ENCODE data around the gene TOPAZ1. TPM values are rescaled to one million over a fixed set of nuclear protein-coding genes. Genes with fewer than 3 reads are reported as not detected.

Gene TOPAZ1
- total and polyA plus RNA-seq, 9 of the 15 experiments (the other 6 are each of a cell fraction or from before 2014, with no cell fraction given): 0.01 TPM; not detected in 8

GRCh38 chr3:44323341-44323955 lies 81.8 kb downstream of the TOPAZ1 start:
- CTCF ChIA-PET (ENCODE audit: low intra/inter-chr PET ratio): interaction anchor here (0.6 to 1.6 kb wide), 4 partner anchors 11 to 591 kb away, joined by 3 to 7 read pairs (median 5); no protein-coding TSS in a partner anchor
- no peaks in the 10 kb centered on the region for H3K27me3 ChIP-seq (ENCODE audit: control insufficient read depth in 2 of 2, insufficient read depth in 2 of 2, low read length in 2 of 2)
- H3K9ac ChIP-seq (ENCODE audit: insufficient read depth in 1 of 2, low read depth in 2 of 2, low read length in 2 of 2): no peak overlapping the region
- ATAC-seq: peak; percentile 88
- H3K36me3 ChIP-seq (ENCODE audit: control insufficient read depth, insufficient read depth, low read length): no peaks in the 10 kb centered on the region
- no peak overlapping the region for H3K4me2 ChIP-seq (ENCODE audit: insufficient read depth, low read length)
- H4K20me1 ChIP-seq (replicated peaks; ENCODE audit: control insufficient read depth, insufficient read depth, low read length): no peaks in the 10 kb centered on the region
- peak; percentile 30 to 83 (median 47) for DNase-seq (ENCODE audit: extremely low read depth in 1 of 4, low spot score in 3 of 4)
- no peak overlapping the region for H3K4me3 ChIP-seq
- peaks cover 5% of the 10 kb centered on the region; the same call in 1 of the 2 replicates for H3K9me3 ChIP-seq (replicated peaks; ENCODE audit: control insufficient read depth, insufficient read depth, low read depth, low read length)
- in situ Hi-C loops (cut with MboI): loop anchor here (10.0 kb wide), 1 partner anchor 191 kb away; no protein-coding TSS in a partner anchor
- no peaks in the 10 kb centered on the region for H3K9me1 ChIP-seq (ENCODE audit: control insufficient read depth, insufficient read depth, low read length)
- FAIRE-seq: peak; percentile 89
- POLR2A ChIA-PET: interaction anchor here (0.7 kb wide), 1 partner anchor 1669 kb away, joined by 3 read pairs; no protein-coding TSS in a partner anchor
- intact Hi-C loops (cut with micrococcal nuclease): loop anchor here (1.0 to 10.0 kb wide), 6 partner anchors 86 to 671 kb away; partner anchors contain the start of gene ZNF197
- no peaks in the 10 kb centered on the region for H3K79me2 ChIP-seq (ENCODE audit: control insufficient read depth, insufficient read depth, low read length)
- 3% methylated on average over 4 of the region's 4 CpGs for WGBS (ENCODE audit: insufficient coverage, low coverage, missing lambda C conversion rate)
- H3K27ac ChIP-seq (ENCODE audit: extremely low read depth, low read depth, low read length): no peak overlapping the region
- 0 out of 2 replicates have a peak overlapping the region, but pooled peaks have one; percentile 22 for H2AFZ ChIP-seq (ENCODE audit: low read depth, low read length)
- H3K4me1 ChIP-seq (replicated peaks in 1 of 2; ENCODE audit: control insufficient read depth in 2 of 2, insufficient read depth in 2 of 2, low read length in 2 of 2): no peaks in the 10 kb centered on the region
- BruUV-seq (replicated peaks): no TSS peak
- TF ChIP-seq KLF16 (IDR thresholded peaks at IDR 0.05): peak; percentile 77
- no peak for TF ChIP-seq BRCA1 (IDR thresholded peaks at IDR 0.05)
- TF ChIP-seq BRCA1 (CRISPR knock-in tag; IDR thresholded peaks at IDR 0.05): no peak
- no peak for TF ChIP-seq LARP7 (IDR thresholded peaks at IDR 0.05)
- 0 out of 2 replicates have a peak, but pooled peaks have one; percentile 3 for TF ChIP-seq CREM (IDR thresholded peaks at IDR 0.05; ENCODE audit: low read depth)
- TF ChIP-seq DPF2 (IDR thresholded peaks at IDR 0.05): no peak
- TF ChIP-seq TRIM28 (IDR thresholded peaks at IDR 0.05): no peak
- no peak for TF ChIP-seq PURB (CRISPR knock-in tag; IDR thresholded peaks at IDR 0.05; ENCODE audit: low read depth)
- TF ChIP-seq, protein P1, sequence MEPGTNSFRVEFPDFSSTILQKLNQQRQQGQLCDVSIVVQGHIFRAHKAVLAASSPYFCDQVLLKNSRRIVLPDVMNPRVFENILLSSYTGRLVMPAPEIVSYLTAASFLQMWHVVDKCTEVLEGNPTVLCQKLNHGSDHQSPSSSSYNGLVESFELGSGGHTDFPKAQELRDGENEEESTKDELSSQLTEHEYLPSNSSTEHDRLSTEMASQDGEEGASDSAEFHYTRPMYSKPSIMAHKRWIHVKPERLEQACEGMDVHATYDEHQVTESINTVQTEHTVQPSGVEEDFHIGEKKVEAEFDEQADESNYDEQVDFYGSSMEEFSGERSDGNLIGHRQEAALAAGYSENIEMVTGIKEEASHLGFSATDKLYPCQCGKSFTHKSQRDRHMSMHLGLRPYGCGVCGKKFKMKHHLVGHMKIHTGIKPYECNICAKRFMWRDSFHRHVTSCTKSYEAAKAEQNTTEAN (CRISPR knock-in tag; IDR thresholded peaks at IDR 0.05): no peak
- TF ChIP-seq FOXM1 (IDR thresholded peaks at IDR 0.05; ENCODE audit: low read depth): 0 out of 2 replicates have a peak, but pooled peaks have one; percentile 27
- TF ChIP-seq FOXM1 (CRISPR knock-in tag; IDR thresholded peaks at IDR 0.05; ENCODE audit: low read depth): no peak
- TF ChIP-seq TEAD4 (IDR thresholded peaks at IDR 0.05; ENCODE audit: low read length): 0 out of 2 replicates have a peak, but pooled peaks have one; percentile 17
- TF ChIP-seq TEAD4 (CRISPR knock-in tag; IDR thresholded peaks at IDR 0.05; ENCODE audit: borderline replicate concordance): no peak
- TF ChIP-seq, protein P2, sequence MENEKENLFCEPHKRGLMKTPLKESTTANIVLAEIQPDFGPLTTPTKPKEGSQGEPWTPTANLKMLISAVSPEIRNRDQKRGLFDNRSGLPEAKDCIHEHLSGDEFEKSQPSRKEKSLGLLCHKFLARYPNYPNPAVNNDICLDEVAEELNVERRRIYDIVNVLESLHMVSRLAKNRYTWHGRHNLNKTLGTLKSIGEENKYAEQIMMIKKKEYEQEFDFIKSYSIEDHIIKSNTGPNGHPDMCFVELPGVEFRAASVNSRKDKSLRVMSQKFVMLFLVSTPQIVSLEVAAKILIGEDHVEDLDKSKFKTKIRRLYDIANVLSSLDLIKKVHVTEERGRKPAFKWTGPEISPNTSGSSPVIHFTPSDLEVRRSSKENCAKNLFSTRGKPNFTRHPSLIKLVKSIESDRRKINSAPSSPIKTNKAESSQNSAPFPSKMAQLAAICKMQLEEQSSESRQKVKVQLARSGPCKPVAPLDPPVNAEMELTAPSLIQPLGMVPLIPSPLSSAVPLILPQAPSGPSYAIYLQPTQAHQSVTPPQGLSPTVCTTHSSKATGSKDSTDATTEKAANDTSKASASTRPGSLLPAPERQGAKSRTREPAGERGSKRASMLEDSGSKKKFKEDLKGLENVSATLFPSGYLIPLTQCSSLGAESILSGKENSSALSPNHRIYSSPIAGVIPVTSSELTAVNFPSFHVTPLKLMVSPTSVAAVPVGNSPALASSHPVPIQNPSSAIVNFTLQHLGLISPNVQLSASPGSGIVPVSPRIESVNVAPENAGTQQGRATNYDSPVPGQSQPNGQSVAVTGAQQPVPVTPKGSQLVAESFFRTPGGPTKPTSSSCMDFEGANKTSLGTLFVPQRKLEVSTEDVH (IDR thresholded peaks at IDR 0.05; ENCODE audit: low read depth, partially characterized antibody): peak; percentile 27
- no peak for TF ChIP-seq NR3C1 (CRISPR knock-in tag; IDR thresholded peaks at IDR 0.05)
- TF ChIP-seq CHAMP1 (IDR thresholded peaks at IDR 0.05): peak; percentile 27; the same call in 1 of the 2 replicates
- TF ChIP-seq CHD1 (IDR thresholded peaks at IDR 0.05; ENCODE audit: low read length): no peak
- no peak for TF ChIP-seq ETV5 (CRISPR knock-in tag; IDR thresholded peaks at IDR 0.05; ENCODE audit: low read depth)

Data from K562 (cell line).